ENCODE data around the gene PHOX2B.
"Not testable (repeated sequence)": the region's sequence is repeated elsewhere in the genome, so short reads cannot be mapped to it uniquely, and the experiment has no call there.

Gene PHOX2B

DNA sequence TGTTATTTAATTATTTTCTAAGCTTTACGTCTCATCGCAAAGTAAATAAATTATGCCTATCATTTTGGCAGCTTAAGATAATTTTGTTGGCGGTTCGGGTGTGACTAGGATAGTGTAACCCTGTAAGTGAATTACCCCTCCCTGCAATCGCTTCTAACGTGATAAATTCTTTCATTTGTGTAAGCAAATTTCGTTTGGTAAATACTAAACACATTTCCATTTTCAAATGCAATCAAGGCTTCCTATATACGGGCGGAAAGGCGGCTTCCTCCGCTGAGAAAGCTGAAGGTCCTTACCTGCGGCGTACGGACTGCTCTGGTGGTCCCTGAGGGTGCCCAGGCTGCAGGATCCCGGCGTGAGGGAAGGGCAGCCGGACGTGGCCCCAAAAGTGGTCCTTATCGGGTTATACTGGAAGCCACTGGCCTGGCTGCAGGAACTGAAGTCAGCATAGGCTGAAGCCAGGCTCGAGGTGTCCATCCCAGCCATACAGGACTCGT is 403 bp downstream of the PHOX2B start:
- no peak for DNase-seq (ENCODE audit: low spot score)

DNA sequence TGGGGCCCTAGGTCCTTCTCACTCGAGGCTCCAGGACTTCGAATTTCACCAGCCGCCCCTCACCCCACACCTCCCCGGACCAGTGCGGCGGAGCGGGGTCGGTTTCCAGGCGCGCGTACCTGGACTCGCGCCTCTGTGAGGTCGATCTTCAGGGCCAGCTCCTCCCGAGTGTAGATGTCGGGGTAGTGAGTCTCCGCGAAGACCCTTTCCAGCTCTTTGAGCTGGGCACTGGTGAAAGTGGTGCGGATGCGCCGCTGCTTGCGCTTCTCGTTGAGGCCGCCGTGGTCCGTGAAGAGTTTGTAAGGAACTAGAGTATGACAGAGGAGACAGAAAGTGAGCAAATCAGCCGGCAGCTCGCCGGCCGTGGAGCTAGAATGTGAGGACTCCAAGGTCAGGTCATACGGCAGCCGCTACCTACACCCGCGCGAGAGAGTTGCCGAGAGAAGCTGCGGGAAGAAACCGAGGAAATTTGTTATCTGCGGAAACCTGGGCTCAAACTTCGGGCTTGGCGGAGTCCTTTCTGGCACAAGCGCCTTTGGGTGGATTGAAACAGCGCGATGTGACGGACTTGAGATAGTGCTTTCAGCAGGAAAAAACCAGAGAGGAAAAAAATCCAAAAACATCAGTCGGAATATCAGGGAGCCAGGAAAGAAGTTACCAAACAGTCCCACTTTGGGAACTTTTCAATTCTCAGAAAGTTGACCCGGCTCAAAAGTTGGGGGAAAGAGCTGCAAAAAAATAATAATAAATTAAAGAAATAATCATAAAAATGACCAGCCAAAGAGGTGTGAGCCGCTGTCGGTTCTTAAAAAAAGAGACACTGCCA is 1.1 kb downstream of the PHOX2B start:
- no peak for DNase-seq (ENCODE audit: low spot score)

DNA sequence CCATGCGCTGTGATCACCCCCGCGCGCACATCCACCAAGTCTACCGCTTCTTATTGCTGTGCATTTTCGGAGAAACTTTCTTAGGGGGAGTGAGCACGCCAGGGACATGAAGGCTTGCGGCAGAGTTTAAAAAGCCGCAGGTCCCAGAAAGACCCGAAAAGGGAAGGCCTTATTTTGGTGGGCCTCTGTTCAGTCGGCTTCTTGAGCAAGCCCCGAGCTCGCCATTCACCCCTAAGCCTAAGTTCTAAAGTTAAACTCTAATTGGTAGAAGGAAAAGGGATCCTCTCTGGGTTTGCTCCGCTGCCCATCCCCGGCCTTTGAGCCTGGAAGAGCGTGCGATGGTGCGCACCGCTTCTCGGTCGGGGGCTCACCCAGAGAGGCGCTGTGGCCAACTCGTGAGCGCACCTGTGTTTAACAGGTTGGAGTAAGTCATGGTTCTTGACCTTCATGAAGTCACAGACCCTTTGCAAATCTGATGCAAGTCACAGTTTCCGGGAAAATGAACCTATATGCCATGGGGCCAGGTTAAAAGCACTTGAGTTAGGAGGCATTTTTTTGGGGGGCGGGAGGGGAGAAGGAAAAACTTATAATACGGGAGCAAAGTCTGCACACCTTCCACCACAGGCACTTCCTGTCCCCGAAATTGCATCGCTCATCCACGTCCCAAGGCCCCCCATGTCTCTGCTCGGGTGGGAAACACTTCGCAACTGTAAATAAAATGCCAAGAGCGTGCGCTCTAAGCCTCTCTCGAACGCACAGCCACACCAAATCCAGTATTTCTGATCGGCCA is 1.9 kb downstream of the PHOX2B start:
- DNase-seq (ENCODE audit: low spot score): no peak

DNA sequence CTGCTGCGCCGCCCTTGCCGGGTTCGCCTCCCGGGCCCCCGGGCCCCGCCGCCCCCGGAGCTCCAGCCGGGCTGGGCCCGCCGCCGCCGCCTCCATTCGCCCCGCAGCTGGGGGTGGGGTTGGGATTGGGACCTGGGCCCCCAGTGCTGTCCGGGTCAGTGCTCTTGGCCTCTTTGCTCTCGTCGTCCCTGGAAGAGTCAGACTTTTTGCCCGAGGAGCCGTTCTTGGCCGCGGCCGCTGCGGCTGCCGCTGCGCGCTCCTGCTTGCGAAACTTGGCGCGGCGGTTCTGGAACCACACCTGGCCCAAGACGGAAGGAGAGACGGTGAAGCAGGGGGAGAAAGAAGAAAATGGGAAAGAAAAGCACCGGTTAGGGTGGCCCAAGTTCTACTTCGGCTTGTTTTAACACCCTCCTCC is 2.5 kb downstream of the PHOX2B start:
- DNase-seq (ENCODE audit: low spot score): no peak

DNA sequence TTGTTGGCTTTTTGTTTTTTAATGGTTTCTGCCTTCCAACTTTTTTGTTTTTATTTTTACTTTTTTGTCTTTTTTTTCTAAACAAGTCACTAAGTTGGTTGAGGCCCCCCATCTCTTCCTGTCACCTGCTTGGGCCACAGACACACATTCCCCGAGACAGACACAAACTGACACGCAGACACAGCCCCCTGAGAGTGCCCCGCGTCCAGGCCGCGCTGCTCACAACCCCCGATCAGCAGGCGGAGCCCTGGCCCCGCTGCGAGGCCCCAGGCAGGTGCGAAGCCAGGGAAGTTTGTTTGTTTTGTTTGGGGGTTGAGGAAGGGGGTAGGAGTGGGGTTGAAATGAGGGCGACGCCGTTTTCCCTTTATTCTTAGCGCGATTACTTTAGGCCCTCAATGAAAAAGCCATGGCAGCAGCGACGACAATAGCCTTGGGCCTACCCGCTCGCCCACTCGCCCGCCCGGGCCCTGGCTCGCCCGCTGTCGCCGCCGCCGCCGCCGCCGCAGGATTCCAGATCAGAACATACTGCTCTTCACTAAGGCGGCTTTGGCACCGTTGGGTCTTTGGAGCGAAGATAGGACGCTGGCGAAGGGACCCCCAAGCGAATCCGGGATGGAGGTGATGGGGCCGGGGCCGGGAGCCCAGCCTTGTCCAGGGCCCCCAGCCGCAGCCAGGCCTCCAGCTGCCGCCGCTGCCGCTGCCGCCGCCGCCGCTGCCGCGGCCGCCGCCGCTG is 3.1 kb downstream of the PHOX2B start:
- DNase-seq (ENCODE audit: low spot score): no peak

DNA sequence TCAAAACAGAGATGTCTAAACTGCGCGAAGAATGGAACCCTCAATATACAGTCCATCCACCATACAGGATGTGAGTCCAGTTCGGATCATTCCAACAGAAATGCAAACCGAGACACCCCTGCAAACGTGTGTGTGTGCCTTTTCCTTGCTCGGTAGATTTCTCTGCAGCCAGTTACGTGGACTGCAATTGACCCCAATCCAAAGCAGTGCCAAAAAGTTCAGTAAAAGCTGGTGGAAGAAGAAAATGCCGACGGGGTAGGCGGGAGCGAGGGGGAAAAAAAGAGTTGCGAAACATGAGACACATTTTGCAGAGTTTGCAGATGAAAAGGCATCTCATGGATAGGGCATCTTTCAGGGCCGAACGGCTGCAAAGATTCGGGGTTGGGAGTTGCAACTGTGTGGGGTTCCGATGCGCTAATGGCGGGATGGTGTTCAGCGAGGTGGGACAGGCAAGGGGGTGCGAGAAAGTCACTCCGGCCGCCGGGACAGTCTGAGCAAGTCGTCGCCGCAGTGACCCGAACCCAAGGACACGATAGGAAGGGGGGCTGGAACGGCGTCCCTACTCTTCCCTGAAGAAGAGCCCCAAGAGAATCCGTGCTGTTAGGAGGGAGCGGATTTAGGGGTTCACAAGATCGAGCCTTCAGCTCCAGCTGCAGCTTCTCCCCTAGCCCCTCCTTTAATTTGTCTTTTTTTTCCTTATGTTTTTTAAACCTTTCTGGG is 3.8 kb downstream of the PHOX2B start:
- DNase-seq (ENCODE audit: low spot score): no peak

DNA sequence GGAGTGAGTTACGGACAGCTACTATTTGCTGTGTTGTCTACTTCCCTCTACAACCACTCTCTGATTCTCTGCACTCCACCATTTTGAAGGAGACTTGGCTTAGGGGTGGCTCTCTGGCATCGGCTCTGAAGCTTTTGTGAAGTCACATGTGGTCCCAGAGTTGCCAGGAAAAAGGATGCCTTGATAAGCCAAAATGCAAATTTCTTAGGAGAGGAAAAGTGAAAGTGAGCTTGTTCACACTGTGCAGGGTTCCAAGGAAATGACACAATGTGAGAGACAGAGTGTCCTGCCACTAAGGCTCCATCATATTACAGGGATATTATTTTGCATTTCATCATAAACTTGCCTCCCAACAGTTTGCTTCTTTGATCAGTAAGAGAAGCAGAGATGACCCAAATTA is 7.2 kb downstream of the PHOX2B start:
- no peak for DNase-seq (ENCODE audit: low spot score)

DNA sequence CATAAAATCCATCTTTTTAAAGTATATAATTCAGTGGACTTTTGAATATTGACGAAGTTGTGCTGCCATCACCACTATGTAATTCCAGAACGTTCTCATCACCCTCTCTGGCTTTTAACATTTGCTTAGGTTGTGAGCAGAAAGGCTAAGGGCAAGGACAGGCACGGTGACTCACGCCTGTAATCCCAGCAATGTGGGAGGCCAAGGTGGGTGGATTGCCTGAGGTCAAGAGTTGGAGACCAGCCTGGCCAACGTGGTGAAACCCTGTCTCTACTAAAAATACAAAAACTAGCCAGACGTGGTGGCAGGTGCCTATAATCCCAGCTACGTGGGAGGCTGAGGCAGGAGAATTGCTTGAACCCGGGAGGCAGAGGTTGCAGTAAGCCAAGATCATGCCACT is 11.0 kb downstream of the PHOX2B start:
- DNase-seq (ENCODE audit: low spot score): not testable (repeated sequence)

DNA sequence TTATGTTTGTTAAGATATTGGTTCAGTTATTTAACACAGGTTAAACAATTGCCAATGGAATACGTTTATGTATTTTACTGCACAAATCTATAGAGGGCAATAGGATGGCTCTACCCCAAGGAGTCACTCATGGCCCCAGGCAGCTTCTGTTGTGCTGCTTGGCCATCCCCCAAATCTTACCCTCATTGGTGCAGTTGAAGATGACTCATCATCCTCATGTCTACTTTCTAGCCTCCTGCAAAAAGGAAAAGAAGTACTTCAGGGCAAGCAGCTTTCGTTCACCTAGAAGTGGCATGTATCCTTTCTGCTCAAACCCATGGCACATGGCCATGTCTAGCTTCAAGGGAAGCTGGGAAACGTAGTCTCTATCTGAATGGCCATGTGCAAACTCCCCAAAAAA is 14.2 kb downstream of the PHOX2B start:
- DNase-seq (ENCODE audit: low spot score): no peak

DNA sequence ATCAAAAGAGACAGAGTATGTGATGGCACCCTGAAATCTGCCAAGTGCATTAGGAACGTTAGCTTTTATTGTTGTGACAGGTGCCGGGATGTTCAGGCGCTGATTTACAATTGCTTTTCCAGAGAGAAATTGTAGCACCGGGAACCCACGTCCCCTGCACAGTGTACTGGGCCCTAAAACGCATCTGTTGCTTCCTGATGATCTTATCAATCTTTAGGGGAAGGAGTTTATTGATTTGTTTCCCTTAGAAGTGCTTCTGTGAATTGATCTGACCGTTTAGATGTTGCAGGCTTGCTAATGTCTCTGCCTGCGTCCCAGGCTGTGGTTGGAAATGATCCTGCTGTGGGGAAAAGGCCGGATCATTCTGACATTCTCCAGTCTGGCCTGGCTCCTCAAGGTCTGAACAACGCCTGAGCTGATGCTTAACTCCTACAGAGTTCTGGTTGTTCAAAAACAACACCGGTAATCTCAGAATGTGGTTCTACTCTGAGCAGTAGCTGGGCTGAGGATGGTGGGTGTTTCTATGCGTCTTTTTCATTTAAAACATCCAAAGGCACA is 16.9 kb downstream of the PHOX2B start:
- no peak for DNase-seq (ENCODE audit: low spot score)

DNA sequence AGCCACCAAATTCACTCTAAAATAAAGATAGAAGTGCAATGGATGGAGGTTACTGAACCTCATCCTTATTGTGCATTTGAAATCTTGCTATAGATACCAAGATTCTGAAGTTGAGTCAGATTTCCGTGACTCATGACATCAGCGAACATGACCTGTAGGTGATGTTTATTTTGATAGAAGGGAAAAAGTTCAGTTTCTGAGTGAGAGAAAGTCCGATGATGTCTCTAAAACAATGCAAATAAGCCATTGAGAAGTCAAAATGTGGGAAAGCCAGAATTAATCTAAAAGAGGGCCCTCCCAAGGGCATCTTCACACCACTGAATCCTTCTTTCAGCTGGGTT is 20.0 kb downstream of the PHOX2B start:
- DNase-seq (ENCODE audit: low spot score): no peak

DNA sequence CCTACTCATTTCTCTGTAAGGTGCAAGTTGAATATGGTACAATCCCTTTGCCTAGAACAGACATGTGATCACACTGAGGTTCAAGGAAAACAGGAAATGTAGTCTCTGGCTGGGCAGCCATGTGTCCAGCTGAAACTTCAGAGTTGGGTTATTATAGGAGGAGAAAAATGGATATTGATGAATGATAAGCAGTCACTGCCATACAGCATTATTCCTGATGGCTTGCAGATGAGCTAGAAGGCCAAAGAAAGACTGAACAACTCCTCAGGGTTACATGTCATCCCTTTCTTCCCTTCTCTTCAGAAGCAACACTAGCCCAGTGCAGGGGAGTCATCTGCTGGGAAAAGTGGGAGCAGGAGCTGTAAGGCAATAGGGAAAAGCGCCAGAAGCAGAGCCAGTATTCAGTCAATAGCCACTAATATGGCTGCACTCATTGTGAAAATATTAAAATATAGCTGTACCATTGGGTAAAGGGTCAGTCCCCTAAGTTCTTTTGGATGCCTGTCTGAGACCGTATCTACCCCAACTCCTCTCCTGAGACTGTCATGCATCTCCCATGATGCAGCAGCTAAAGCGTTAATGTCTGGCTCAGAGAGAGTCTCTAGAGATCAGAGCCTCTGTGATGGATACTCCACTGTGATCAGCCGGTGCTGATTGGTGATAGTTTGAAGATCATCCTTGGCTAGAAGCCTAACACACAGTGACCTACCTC is 20.5 kb downstream of the PHOX2B start:
- DNase-seq (ENCODE audit: low spot score): no peak

DNA sequence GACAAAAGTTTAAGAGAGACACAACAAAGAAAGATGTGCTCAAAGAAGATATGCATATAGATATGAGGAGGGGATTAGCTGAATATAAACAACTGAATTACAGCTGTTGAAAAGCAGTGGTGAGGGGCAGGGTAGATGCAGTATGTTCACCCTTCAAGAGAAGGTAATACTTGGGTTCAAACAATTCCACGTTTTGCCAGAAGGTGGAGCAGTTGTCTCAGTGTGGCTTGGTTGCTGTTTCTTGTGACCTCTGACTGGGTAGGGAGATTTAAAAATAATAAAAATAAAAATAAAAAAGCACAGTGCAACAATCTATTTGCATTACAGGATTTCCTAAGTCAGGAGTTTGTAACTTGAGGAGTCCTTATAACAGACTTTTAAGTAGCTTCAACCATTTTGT is 23.3 kb downstream of the PHOX2B start:
- DNase-seq (ENCODE audit: low spot score): no peak

DNA sequence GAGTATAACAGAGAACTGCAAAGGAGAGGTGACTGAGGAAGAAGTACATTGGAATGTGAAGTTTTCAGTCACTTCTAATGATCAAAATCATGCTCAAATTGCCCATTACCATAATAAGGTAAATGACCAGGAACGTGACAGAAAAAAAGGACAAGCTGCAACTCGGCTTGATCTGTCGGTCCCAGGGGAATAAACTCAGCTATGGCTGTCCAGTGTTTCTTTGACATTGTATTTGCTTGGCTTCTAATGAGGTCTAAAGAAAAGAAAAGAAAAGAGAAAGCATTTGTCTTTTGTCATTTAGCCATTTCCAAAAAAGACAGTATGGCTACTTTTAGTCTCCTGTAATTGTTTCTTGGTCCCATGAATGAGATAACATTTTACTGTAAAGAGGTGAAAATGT is 25.2 kb downstream of the PHOX2B start:
- no peak for DNase-seq (ENCODE audit: low spot score)

DNA sequence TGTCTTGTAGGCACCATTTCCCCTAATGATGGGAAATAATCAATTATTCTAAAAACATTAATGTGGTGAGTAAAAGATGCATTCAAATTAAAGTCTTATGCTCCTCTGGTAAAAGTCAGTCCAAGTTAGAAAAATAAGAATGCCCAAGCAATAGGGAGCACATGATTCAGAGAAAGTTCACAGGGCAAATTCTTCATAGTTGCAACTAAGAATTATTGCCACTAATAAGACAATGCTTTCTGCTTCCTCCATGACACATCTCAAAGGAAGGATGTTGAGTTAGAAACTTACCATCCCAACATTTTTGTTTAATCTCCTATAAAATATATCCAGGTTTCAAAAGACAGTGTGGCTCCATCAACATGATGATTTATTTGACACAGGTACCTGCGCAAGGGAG is 26.3 kb downstream of the PHOX2B start:
- DNase-seq (ENCODE audit: low spot score): no peak

DNA sequence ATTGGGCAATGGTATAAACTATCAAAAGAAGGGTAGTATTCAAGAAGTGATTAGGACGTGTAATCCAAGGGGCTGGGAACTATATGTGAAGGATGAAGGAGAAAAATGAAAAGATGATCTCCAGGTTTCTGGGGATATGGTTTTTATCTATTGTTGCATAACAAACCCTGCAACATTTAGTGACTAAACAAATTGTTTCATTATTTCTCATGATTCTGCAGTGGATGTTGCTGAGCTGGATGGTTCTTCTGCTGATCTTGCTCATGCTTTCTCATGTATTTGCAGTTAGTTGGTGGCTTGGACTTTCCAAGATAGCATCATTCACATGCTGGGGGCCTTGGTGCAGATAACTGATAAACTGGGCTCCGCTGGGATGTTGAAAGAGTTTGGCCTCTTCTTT is 29.1 kb downstream of the PHOX2B start:
- DNase-seq (ENCODE audit: low spot score): no peak

DNA sequence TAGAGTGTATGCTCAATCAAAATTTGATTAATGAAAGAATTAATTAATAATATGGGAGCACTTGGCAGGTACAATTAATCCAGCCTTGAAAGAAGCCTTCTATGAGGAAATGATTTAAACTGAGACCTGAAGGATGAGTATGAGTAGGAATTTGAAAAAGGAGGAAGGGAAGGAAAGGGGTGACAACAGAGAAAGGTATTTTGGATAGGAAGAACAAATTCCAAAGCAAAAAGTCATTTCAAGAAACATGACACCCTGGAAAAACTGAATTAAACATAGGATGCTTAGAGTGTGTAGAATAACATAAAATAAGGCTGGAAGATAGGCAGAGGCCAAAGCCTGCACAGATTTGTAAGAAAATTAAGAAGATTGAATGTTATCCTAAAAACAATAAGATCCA is 29.6 kb downstream of the PHOX2B start:
- DNase-seq (ENCODE audit: low spot score): no peak

DNA sequence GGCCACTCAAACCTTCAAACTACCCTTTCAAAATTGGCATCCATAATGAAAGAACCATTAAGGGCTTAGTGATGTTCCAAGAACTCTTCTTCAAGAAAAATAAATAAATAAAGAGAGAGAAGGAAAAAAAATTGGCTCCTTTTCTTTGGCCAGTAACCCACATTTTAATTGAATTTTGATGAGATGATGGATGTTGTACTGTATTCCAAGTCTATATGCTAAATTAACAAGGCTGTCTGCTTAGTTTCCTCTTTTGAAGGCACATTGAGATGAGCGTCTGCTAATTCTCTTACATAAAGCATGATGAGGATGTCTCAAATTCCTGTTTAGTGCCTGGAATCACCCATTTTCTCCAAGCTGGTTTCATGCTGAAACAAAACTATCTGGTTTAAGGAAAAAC is 33.4 kb downstream of the PHOX2B start:
- no peak for DNase-seq (ENCODE audit: low spot score)

DNA sequence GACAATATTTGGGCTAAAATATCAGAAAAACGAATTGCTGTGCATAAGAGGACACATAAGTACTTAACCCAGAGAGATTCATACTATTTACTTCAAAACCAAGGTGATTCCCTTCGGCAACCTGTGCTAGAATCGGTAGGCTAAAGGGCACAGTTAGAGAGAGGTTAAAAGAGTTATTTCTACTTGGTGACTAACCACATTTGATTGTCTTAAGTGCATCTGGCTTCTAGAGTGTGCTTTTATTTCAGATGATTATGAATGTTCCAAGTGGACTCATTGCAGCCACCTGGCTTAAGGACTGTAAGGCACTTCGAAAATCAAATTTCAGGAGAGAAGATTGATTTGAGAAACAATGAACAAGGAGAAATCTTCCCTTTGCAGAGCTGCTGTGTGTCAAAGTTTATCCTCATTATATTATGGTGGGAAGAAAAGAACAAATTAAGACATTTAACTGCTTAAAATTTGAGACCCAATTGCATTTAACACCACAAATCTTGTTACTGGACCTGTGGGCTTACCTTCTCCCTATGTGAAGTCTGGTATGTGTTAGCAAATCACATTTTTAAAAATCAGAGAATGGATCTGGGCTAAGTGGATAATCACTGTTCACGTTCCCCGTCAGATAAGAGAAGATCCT is 34.0 kb downstream of the PHOX2B start:
- no peak for DNase-seq (ENCODE audit: low spot score)

DNA sequence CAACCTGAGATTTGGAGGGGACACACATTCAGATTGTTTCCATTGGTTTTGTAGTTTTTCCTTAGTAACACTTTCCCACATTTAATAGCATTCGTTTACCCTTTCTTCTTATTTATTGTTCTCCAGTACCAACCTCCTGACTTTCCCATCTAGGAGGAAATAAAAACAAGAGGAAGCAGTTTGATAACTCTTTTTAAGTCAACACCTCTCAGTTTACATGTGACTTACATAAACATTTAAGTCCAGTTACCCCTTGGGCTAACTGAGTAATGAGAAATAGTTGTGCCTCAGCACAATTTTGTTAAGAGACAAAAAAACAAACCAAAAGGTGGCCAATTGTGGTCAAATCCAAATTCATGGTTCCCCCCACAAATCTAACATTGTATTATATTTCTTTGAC is 34.8 kb downstream of the PHOX2B start:
- no peak for DNase-seq (ENCODE audit: low spot score)

DNA sequence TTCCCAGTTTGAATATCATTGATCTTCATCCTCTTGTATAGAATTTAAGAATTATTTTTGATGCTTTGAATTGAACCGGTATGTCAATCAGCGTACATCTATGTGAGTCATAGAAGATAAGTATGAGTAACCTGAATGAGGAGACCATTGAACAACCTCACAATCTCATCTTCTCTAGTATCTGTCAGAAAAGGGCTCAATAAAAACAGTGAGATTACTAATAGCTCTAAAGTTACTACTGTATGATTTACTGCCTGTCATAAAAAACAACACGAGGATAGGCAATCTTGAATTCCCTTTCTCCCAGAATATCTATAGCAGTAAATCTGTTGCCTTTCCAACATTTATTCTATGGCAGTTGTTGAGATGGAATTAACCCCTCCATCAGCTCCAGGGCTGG is 36.1 kb downstream of the PHOX2B start:
- DNase-seq (ENCODE audit: low spot score): no peak

Measured in germinal center (tissue), 1 donor.